NCI-H2029 (cell line): ENCODE measurements around the gene ZNF766.
"Not testable (repeated sequence)": the region's sequence is repeated elsewhere in the genome, so short reads cannot be mapped to it uniquely, and the experiment has no call there.

Experiments used
- DNase-seq: peaks from one replicate; lab custom pipeline; 2025; lab: John Stamatoyannopoulos, UW

The ZNF766 gene

DNA sequence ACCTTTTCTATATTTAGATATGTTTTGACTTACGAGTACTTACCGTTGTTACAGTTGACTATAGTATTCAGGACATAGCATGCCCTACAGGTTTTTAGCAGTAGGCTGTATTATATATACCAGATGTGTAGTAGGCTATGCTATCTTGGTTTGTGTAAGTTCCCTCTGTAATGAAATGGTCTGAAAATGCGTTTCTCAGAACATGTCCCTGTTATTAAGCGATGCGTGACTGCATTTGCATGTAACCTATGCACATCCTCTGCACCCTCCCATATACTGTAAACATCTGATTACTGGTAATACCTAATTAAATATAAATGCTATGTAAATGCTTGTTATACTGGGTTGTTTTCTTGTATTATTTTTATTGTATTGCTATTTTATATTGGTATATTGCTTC is 6.6 kb downstream of the ZNF766 start:
- DNase-seq: no peak

GRCh38 chr19:52277471-52277870 is 8.1 kb downstream of the ZNF766 start:
- DNase-seq: no peak

DNA sequence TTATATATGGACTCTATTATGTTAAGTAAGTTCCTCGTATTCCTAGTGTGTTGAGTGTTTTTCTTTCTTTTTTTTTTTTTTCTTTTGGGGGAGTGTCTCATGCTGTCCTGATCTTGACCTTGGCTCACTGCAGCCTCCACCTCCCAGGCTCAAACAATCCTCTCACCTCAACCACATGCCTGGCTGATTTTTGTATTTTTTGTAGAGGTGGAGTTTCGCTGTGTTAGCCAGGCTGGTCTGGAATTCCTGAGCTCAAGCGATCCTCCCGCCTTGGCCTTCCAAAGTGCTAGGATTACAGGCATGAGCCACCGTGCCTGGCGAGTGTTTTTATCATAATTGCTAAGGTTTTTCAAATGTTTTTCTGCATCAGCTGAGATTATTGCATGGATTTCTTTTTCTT is 16.9 kb downstream of the ZNF766 start:
- DNase-seq: no peak

GRCh38 chr19:52291781-52292180 is 22.4 kb downstream of the ZNF766 start:
- DNase-seq: no peak

- not testable (repeated sequence) for DNase-seq
Observed at GRCh38 chr19:52292946-52293345, 23.6 kb downstream of the ZNF766 start.

GRCh38 chr19:52296400-52296772 is 27.0 kb downstream of the ZNF766 start:
- DNase-seq: peak; percentile 31

GRCh38 chr19:52296773-52297600 is 27.6 kb downstream of the ZNF766 start, which contains the start of gene ZNF480:
Gene ZNF480, plus strand, starts transcription at chr19:52297169. Its CDS starts 3,244 bp downstream, at chr19:52300413.
- peak; percentile 86 for DNase-seq

GRCh38 chr19:52297601-52298364 is 28.4 kb downstream of the ZNF766 start:
- DNase-seq: no peak

DNA sequence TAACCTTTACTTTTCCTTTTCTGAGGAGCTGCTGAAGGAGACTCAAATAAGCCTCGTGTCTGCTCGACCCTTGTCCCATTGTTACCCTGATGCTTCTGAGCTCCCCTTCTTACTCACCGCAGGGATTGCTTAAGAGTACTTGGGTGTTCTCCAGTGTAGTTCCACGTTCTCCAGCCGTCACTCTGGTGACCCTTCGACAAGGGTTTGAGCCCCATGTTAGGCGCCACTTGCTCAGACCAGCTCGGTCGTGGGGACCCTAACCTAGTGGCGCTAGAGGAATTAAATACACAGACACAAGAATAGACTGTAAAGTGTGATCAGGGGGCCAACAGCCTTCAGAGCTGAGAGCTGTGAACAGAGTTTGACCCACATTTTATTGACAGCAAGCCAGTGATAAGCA is 37.9 kb downstream of the ZNF766 start:
- no peak for DNase-seq

DNA sequence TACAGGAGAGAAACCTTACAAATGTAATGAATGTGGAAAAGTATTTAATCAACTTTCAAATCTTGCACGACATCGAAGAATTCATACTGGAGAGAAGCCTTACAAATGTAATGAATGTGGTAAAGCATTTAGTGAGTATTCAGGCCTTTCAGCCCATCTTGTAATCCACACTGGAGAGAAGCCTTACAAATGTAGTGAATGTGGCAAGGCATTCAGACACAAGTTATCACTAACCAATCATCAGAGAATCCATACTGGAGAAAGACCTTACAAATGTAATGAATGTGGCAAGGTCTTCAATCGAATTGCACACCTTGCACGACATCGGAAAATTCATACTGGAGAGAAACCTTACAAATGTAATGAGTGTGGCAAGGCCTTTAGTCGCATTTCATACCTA is 53.0 kb downstream of the ZNF766 start:
- no peak for DNase-seq

- DNase-seq: no peak
Observed at GRCh38 chr19:52331757-52332156, 62.4 kb downstream of the ZNF766 start.

GRCh38 chr19:52335768-52336116 is 66.4 kb downstream of the ZNF766 start:
- no peak for DNase-seq

GRCh38 chr19:52336117-52336790 is 66.9 kb downstream of the ZNF766 start, which contains the start of gene ZNF610:
Gene ZNF610, plus strand, starts transcription at chr19:52336243. Its CDS starts 12,930 bp downstream, at chr19:52349173.
- DNase-seq: peak; percentile 86

GRCh38 chr19:52336791-52337381 is 67.5 kb downstream of the ZNF766 start:
- DNase-seq: no peak

GRCh38 chr19:52339022-52339421 is 69.6 kb downstream of the ZNF766 start:
- DNase-seq: not testable (repeated sequence)

- DNase-seq: peak; percentile 70
Observed at GRCh38 chr19:52343548-52343947, 74.2 kb downstream of the ZNF766 start.

DNA sequence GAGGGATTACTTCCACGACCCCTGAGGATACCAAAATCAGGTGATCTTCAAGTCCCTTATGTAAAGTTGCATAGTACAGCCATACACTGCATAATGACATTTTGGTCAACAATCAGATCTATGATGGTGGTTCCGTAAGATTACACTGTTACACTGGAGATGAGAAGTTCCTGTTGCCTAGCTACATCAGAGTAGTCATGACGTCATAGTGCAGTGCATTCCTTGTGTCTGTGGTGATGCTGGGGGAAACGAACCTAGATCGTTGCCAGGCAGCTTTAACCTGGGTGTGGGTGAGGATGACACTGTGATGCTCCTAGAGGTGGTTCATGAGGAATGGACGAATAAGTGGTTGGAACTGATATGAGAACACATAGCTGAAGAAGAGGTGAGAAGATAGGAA is 75.8 kb downstream of the ZNF766 start:
- no peak for DNase-seq
